ENCODE measurements around the gene PHC1.
"Not testable (repeated sequence)": the region's sequence is repeated elsewhere in the genome, so short reads cannot be mapped to it uniquely, and the experiment has no call there.

The PHC1 gene

GRCh38 chr12:8909752-8910151, 4.6 kb upstream of the PHC1 start:
- H3K9me3 ChIP-seq (ENCODE audit: control insufficient read depth, insufficient read depth, low read length) = no peaks in the 10 kb centered on the region
- no peaks in the 10 kb centered on the region for H3K36me3 ChIP-seq (ENCODE audit: control insufficient read depth, insufficient read depth, low read length)
- H3K4me3 ChIP-seq (ENCODE audit: low read depth, low read length) = no peak overlapping the region
- peaks cover 64% of the 10 kb centered on the region for H3K4me1 ChIP-seq (ENCODE audit: control insufficient read depth, insufficient read depth, low read length)
- H3K9ac ChIP-seq (ENCODE audit: low read depth, low read length) = peak overlapping the region; percentile 2; the same call in 1 of the 2 replicates
- peak overlapping the region; percentile 98 for H3K27ac ChIP-seq (ENCODE audit: low read depth, low read length)
- H3K27me3 ChIP-seq (ENCODE audit: control insufficient read depth, insufficient read depth, low read length) = no peaks in the 10 kb centered on the region

GRCh38 chr12:8911606-8912268, 2.6 kb upstream of the PHC1 start:
- H3K27me3 ChIP-seq (ENCODE audit: control insufficient read depth, insufficient read depth, low read length) = no peaks in the 10 kb centered on the region
- peaks cover 50% of the 10 kb centered on the region for H3K4me1 ChIP-seq (ENCODE audit: control insufficient read depth, insufficient read depth, low read length)
- peak overlapping the region; percentile 98 for H3K27ac ChIP-seq (ENCODE audit: low read depth, low read length)
- peaks cover 9% of the 10 kb centered on the region; the same call in 1 of the 2 replicates for H3K36me3 ChIP-seq (ENCODE audit: control insufficient read depth, insufficient read depth, low read length)
- no peaks in the 10 kb centered on the region for H3K9me3 ChIP-seq (ENCODE audit: control insufficient read depth, insufficient read depth, low read length)
- H3K4me3 ChIP-seq (ENCODE audit: low read depth, low read length) = peak overlapping the region; percentile 69
- H3K9ac ChIP-seq (ENCODE audit: low read depth, low read length) = peak overlapping the region; percentile 88

- Histone ChIP-seq H3K9ac (ENCODE audit: low read depth, low read length) (peak overlapping the region; percentile 88), H3K4me1 (ENCODE audit: control insufficient read depth, insufficient read depth, low read length) (peaks cover 51% of the 10 kb centered on the region)
These were observed 1.4 kb upstream of the PHC1 start for GRCh38 chr12:8912914-8913313.

GRCh38 chr12:8913702-8914032, 642 bp upstream of the PHC1 start:
- Histone ChIP-seq H3K9ac (ENCODE audit: low read depth, low read length) (peak overlapping the region; percentile 88), H3K4me1 (ENCODE audit: control insufficient read depth, insufficient read depth, low read length) (peaks cover 57% of the 10 kb centered on the region), H3K4me3 (ENCODE audit: low read depth, low read length) (peak overlapping the region; percentile 69), H3K9me3 (ENCODE audit: control insufficient read depth, insufficient read depth, low read length) (no peaks in the 10 kb centered on the region), H3K36me3 (ENCODE audit: control insufficient read depth, insufficient read depth, low read length) (peaks cover 28% of the 10 kb centered on the region), H3K27ac (ENCODE audit: low read depth, low read length) (peak overlapping the region; percentile 98), H3K27me3 (ENCODE audit: control insufficient read depth, insufficient read depth, low read length) (no peaks in the 10 kb centered on the region)

More at GRCh38 chr12:8912914-8913313, 1.4 kb upstream of the PHC1 start:
- H3K9me3 ChIP-seq (ENCODE audit: control insufficient read depth, insufficient read depth, low read length) = no peaks in the 10 kb centered on the region
- H3K4me3 ChIP-seq (ENCODE audit: low read depth, low read length) = peak overlapping the region; percentile 69
- peak overlapping the region; percentile 98 for H3K27ac ChIP-seq (ENCODE audit: low read depth, low read length)
- H3K27me3 ChIP-seq (ENCODE audit: control insufficient read depth, insufficient read depth, low read length) = no peaks in the 10 kb centered on the region
- H3K36me3 ChIP-seq (ENCODE audit: control insufficient read depth, insufficient read depth, low read length) = peaks cover 21% of the 10 kb centered on the region

- Histone ChIP-seq H3K4me1 (ENCODE audit: control insufficient read depth, insufficient read depth, low read length) (peaks cover 55% of the 10 kb centered on the region), H3K27ac (ENCODE audit: low read depth, low read length) (peak overlapping the region; percentile 66), H3K4me3 (ENCODE audit: low read depth, low read length) (peak overlapping the region; percentile 99)
These were observed 612 bp downstream of the PHC1 start for GRCh38 chr12:8914716-8915526.

GRCh38 chr12:8916154-8916553, 1.8 kb downstream of the PHC1 start:
- no peaks in the 10 kb centered on the region for H3K27me3 ChIP-seq (ENCODE audit: control insufficient read depth, insufficient read depth, low read length)
- peak overlapping the region; percentile 99 for H3K4me3 ChIP-seq (ENCODE audit: low read depth, low read length)
- H3K36me3 ChIP-seq (ENCODE audit: control insufficient read depth, insufficient read depth, low read length) = peaks cover 53% of the 10 kb centered on the region
- no peak overlapping the region for H3K27ac ChIP-seq (ENCODE audit: low read depth, low read length)
- no peaks in the 10 kb centered on the region for H3K9me3 ChIP-seq (ENCODE audit: control insufficient read depth, insufficient read depth, low read length)
- peaks cover 43% of the 10 kb centered on the region for H3K4me1 ChIP-seq (ENCODE audit: control insufficient read depth, insufficient read depth, low read length)
- peak overlapping the region; percentile 87 for H3K9ac ChIP-seq (ENCODE audit: low read depth, low read length)

More at GRCh38 chr12:8914716-8915526, 612 bp downstream of the PHC1 start:
- H3K9ac ChIP-seq (ENCODE audit: low read depth, low read length) = peak overlapping the region; percentile 87
- H3K9me3 ChIP-seq (ENCODE audit: control insufficient read depth, insufficient read depth, low read length) = no peaks in the 10 kb centered on the region
- H3K27me3 ChIP-seq (ENCODE audit: control insufficient read depth, insufficient read depth, low read length) = no peaks in the 10 kb centered on the region
- H3K36me3 ChIP-seq (ENCODE audit: control insufficient read depth, insufficient read depth, low read length) = peaks cover 41% of the 10 kb centered on the region

- peak overlapping the region; percentile 87; the same call in 1 of the 2 replicates for H3K9ac ChIP-seq (ENCODE audit: low read depth, low read length)
- no peak overlapping the region for H3K27ac ChIP-seq (ENCODE audit: low read depth, low read length)
- peaks cover 61% of the 10 kb centered on the region for H3K36me3 ChIP-seq (ENCODE audit: control insufficient read depth, insufficient read depth, low read length)
- H3K9me3 ChIP-seq (ENCODE audit: control insufficient read depth, insufficient read depth, low read length) = no peaks in the 10 kb centered on the region
- H3K4me1 ChIP-seq (ENCODE audit: control insufficient read depth, insufficient read depth, low read length) = peaks cover 36% of the 10 kb centered on the region
- H3K4me3 ChIP-seq (ENCODE audit: low read depth, low read length) = peak overlapping the region; percentile 99
- no peaks in the 10 kb centered on the region for H3K27me3 ChIP-seq (ENCODE audit: control insufficient read depth, insufficient read depth, low read length)
These were observed 2.7 kb downstream of the PHC1 start for GRCh38 chr12:8917031-8917430.

- Histone ChIP-seq H3K9ac (ENCODE audit: low read depth, low read length) (peak overlapping the region; percentile 29; the same call in 1 of the 2 replicates), H3K36me3 (ENCODE audit: control insufficient read depth, insufficient read depth, low read length) (peaks cover 69% of the 10 kb centered on the region), H3K27ac (ENCODE audit: low read depth, low read length) (no peak overlapping the region)
These were observed 3.4 kb downstream of the PHC1 start for GRCh38 chr12:8917751-8918150.

GRCh38 chr12:8919643-8920042, 5.3 kb downstream of the PHC1 start:
- not testable (repeated sequence) for H3K9ac ChIP-seq (ENCODE audit: low read depth, low read length); H3K27me3 ChIP-seq (ENCODE audit: control insufficient read depth, insufficient read depth, low read length); H3K4me3 ChIP-seq (ENCODE audit: low read depth, low read length); H3K27ac ChIP-seq (ENCODE audit: low read depth, low read length); H3K9me3 ChIP-seq (ENCODE audit: control insufficient read depth, insufficient read depth, low read length)
- H3K4me1 ChIP-seq (ENCODE audit: control insufficient read depth, insufficient read depth, low read length) = peaks cover 19% of the 10 kb centered on the region
- peaks cover 86% of the 10 kb centered on the region for H3K36me3 ChIP-seq (ENCODE audit: control insufficient read depth, insufficient read depth, low read length)

More at GRCh38 chr12:8917751-8918150, 3.4 kb downstream of the PHC1 start:
- H3K4me1 ChIP-seq (ENCODE audit: control insufficient read depth, insufficient read depth, low read length) = peaks cover 29% of the 10 kb centered on the region
- no peaks in the 10 kb centered on the region for H3K9me3 ChIP-seq (ENCODE audit: control insufficient read depth, insufficient read depth, low read length)
- no peaks in the 10 kb centered on the region for H3K27me3 ChIP-seq (ENCODE audit: control insufficient read depth, insufficient read depth, low read length)
- peak overlapping the region; percentile 99 for H3K4me3 ChIP-seq (ENCODE audit: low read depth, low read length)

GRCh38 chr12:8922544-8922943, 8.2 kb downstream of the PHC1 start:
- peaks cover 98% of the 10 kb centered on the region for H3K36me3 ChIP-seq (ENCODE audit: control insufficient read depth, insufficient read depth, low read length)
- H3K27ac ChIP-seq (ENCODE audit: low read depth, low read length) = no peak overlapping the region
- no peaks in the 10 kb centered on the region for H3K9me3 ChIP-seq (ENCODE audit: control insufficient read depth, insufficient read depth, low read length)
- H3K4me1 ChIP-seq (ENCODE audit: control insufficient read depth, insufficient read depth, low read length) = peaks cover 11% of the 10 kb centered on the region; the same call in 1 of the 2 replicates
- no peak overlapping the region for H3K9ac ChIP-seq (ENCODE audit: low read depth, low read length)
- no peak overlapping the region for H3K4me3 ChIP-seq (ENCODE audit: low read depth, low read length)
- H3K27me3 ChIP-seq (ENCODE audit: control insufficient read depth, insufficient read depth, low read length) = no peaks in the 10 kb centered on the region

All from HUES48 (cell line).